Smooth muscle cell (in vitro differentiated cells): ENCODE measurements around the gene PCDHGA7. TPM values are rescaled to one million over a fixed set of nuclear protein-coding genes. Genes with fewer than 3 reads are reported as not detected.
"Not testable (repeated sequence)": the region's sequence is repeated elsewhere in the genome, so short reads cannot be mapped to it uniquely, and the experiment has no call there.

Experiments used
- DNase-seq: peaks from one replicate; lab custom pipeline; 2025; ENCODE audit not compliant: unreplicated experiment; lab: John Stamatoyannopoulos, UW
- H2AFZ ChIP-seq: fragments of 200-600 bp; sonication (generic); 2 replicates; pipeline ENCODE4 v1.6.0; 2016; ENCODE audit warnings: antibody characterized with exemption, low read depth, mild to moderate bottlenecking
- H3F3A ChIP-seq: fragments of 200-600 bp; sonication (generic); 2 replicates; pipeline ENCODE4 v1.6.0; 2017; ENCODE audit warnings: antibody characterized with exemption, low read depth
- H3K27ac ChIP-seq: fragments of 200-600 bp; sonication (generic); 2 replicates; pipeline ENCODE4 v1.5.1; 2016; ENCODE audit warnings: low read depth, mild to moderate bottlenecking
- H3K27me3 ChIP-seq: fragments of 200-600 bp; sonication (generic); 2 replicates; pipeline ENCODE4 v1.6.1; 2016; ENCODE audit warnings: low read depth, mild to moderate bottlenecking
- H3K36me3 ChIP-seq: fragments of 200-600 bp; sonication (generic); 2 replicates; pipeline ENCODE4 v1.5.1; 2016; ENCODE audit warnings: low read depth
- H3K4me1 ChIP-seq: fragments of 200-600 bp; sonication (generic); 2 replicates; pipeline ENCODE4 v1.5.1; 2016; ENCODE audit warnings: low read depth
- H3K4me2 ChIP-seq: fragments of 200-600 bp; sonication (generic); 2 replicates; pipeline ENCODE4 v1.6.0; 2016; ENCODE audit warnings: mild to moderate bottlenecking
- H3K4me3 ChIP-seq: fragments of 200-600 bp; sonication (generic); 2 replicates; pipeline ENCODE4 v1.5.1; 2016; ENCODE audit warnings: mild to moderate bottlenecking
- H3K79me2 ChIP-seq: fragments of 200-600 bp; sonication (generic); 2 replicates; pipeline ENCODE4 v1.6.0; 2016; ENCODE audit warnings: low read depth, mild to moderate bottlenecking
- H3K9ac ChIP-seq: fragments of 200-600 bp; sonication (generic); 2 replicates; pipeline ENCODE4 v1.6.0; 2016; ENCODE audit warnings: low read depth
- H3K9me3 ChIP-seq: fragments of 200-600 bp; sonication (generic); replicated peaks from 2 replicates; pipeline ENCODE4 v1.5.1; 2016; ENCODE audit warnings: low read depth
- H4K20me1 ChIP-seq: fragments of 200-600 bp; sonication (generic); 2 replicates; pipeline ENCODE4 v1.6.0; 2016; ENCODE audit warnings: low read depth
- WGBS: methylation state at CpG from one replicate; pipeline ENCODE4 v1.1.7; 2016; ENCODE audit warnings: low lambda C conversion rate; 5-methylcytosine and 5-hydroxymethylcytosine counted together
- polyA plus RNA-seq: library from polyadenylated mRNA; unstranded; fragments of >200 nt; fragmentation: Nextera tagmentation; extraction: Ambion mirVana; gene quantifications from 2 replicates; pipeline ENCODE4 v1.2.1, GENCODE V29; 2016
- total RNA-seq: library from RNA; depleted of rRNA; stranded (reverse); fragments of >200 nt; gene quantifications from 2 replicates; pipeline ENCODE4 v1.2.3, GENCODE V29; 2014
- TF ChIP-seq, protein P1 (sequence below): fragments of 200-600 bp; sonication (generic); IDR thresholded peaks from 2 replicates; pipeline ENCODE4 v1.5.1; 2017; ENCODE audit warnings: borderline replicate concordance, mild to moderate bottlenecking, antibody characterized with exemption; ENCODE audit not compliant: insufficient read depth, poor library complexity, severe bottlenecking

PCDHGA7 gene
- total and polyA plus RNA-seq, 2 experiments from 2014 or later, result 0.09 TPM; not detected in 1

DNA sequence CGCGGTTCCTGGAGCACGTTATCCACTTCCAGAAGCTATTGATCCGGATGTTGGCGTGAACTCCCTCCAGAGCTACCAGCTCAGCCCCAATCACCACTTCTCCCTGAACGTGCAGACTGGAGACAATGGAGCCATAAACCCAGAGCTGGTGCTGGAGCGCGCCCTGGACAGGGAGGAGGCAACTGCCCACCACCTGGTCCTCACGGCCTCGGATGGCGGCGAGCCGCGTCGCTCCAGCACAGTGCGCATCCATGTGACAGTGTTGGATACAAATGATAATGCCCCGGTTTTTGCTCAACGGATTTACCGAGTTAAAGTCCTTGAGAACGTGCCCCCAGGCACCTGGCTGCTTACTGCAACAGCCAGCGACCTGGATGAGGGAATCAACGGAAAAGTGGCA is 20.8 kb downstream of the PCDHGA7 start:
- 96% methylated on average over 22 of the region's 22 CpGs for WGBS
- no peaks in the 10 kb centered on the region for H3K27me3 ChIP-seq
- no peak overlapping the region for H3K9ac ChIP-seq
- peaks cover 20% of the 10 kb centered on the region for H3K9me3 ChIP-seq
- H3K27ac ChIP-seq, result no peak overlapping the region
- H3K79me2 ChIP-seq, result no peaks in the 10 kb centered on the region
- no peaks in the 10 kb centered on the region for H4K20me1 ChIP-seq
- DNase-seq, result no peak
- no peak overlapping the region for H3K4me2 ChIP-seq
- no peak overlapping the region for H2AFZ ChIP-seq
- no peak overlapping the region for H3K4me3 ChIP-seq
- H3F3A ChIP-seq, result no peaks in the 10 kb centered on the region
- no peaks in the 10 kb centered on the region for H3K4me1 ChIP-seq
- H3K36me3 ChIP-seq, result no peaks in the 10 kb centered on the region
- TF ChIP-seq, protein P1, sequence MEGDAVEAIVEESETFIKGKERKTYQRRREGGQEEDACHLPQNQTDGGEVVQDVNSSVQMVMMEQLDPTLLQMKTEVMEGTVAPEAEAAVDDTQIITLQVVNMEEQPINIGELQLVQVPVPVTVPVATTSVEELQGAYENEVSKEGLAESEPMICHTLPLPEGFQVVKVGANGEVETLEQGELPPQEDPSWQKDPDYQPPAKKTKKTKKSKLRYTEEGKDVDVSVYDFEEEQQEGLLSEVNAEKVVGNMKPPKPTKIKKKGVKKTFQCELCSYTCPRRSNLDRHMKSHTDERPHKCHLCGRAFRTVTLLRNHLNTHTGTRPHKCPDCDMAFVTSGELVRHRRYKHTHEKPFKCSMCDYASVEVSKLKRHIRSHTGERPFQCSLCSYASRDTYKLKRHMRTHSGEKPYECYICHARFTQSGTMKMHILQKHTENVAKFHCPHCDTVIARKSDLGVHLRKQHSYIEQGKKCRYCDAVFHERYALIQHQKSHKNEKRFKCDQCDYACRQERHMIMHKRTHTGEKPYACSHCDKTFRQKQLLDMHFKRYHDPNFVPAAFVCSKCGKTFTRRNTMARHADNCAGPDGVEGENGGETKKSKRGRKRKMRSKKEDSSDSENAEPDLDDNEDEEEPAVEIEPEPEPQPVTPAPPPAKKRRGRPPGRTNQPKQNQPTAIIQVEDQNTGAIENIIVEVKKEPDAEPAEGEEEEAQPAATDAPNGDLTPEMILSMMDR, result no peak

DNA sequence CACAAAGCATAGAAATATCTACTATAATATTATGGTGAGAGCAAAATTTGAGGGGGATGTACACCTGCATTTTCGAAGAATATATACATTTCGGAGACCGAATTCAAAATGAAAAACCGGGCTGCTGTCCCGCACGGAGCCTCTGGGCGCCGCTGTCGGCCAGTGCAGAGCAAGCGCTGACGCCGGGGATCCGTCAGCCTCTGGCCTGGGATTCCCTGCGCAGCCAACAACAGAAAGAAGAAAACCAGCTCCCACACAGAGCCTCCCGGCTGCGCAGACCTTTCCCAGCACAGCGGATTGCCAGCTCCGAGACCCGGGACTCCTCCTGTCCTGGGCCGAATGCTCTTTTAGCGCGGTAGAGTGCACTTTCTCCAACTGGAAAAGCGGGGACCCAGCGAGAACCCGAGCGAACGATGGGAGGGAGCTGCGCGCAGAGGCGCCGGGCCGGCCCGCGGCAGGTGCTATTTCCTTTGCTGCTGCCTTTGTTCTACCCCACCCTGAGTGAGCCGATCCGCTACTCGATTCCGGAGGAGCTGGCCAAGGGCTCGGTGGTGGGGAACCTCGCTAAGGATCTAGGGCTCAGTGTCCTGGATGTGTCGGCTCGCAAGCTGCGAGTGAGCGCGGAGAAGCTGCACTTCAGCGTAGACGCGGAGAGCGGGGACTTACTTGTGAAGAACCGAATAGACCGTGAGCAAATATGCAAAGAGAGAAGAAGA is 25.4 kb downstream of the PCDHGA7 start, which contains the start of gene PCDHGB6:
Gene PCDHGB6, plus strand, starts transcription at position 232 of the 716 bp plus-strand sequence. Its CDS starts 182 bp downstream, at position 414.
- Histone ChIP-seq H3K4me3 (peak within 1 kb of the TSS; percentile 64), H3K4me2 (peak within 1 kb of the TSS; percentile 81), H2AFZ (peak within 1 kb of the TSS; percentile 78), H3K9ac (peak within 1 kb of the TSS; percentile 28)
- not testable (repeated sequence) for H3F3A ChIP-seq, H3K27ac ChIP-seq, H3K79me2 ChIP-seq, H3K36me3 ChIP-seq, H3K27me3 ChIP-seq, H4K20me1 ChIP-seq, H3K9me3 ChIP-seq, DNase-seq, H3K4me1 ChIP-seq
- TF ChIP-seq, protein P1, result peak; percentile 73
- WGBS, result 9% methylated on average over 51 of the region's 51 CpGs

DNA sequence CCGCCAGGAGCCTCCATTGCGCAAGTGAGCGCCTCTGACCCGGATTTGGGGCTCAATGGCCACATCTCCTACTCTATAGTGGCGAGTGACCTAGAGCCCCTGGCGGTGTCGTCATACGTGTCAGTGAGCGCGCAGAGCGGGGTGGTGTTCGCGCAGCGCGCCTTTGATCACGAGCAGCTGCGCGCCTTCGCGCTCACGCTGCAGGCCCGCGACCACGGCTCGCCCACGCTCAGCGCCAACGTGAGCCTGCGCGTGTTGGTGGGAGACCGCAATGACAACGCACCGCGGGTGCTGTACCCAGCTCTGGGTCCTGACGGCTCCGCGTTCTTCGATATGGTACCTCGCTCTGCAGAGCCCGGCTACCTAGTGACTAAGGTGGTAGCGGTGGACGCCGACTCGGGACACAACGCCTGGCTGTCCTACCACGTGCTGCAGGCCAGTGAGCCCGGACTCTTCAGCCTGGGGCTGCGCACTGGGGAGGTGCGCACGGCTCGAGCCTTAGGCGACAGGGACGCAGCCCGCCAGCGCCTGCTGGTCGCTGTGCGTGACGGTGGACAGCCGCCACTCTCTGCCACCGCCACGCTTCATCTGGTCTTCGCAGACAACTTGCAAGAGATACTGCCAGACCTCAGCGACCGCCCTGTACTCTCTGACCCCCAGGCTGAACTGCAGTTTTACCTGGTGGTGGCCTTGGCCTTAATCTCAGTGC is 27.2 kb downstream of the PCDHGA7 start:
- Histone ChIP-seq H3K4me3 (no peak overlapping the region), H3K27ac (no peak overlapping the region), H2AFZ (no peak overlapping the region), H3K4me2 (no peak overlapping the region), H3K36me3 (no peaks in the 10 kb centered on the region), H3K9me3 (no peaks in the 10 kb centered on the region), H3F3A (no peaks in the 10 kb centered on the region), H3K79me2 (peaks cover 16% of the 10 kb centered on the region), H3K9ac (no peak overlapping the region), H3K4me1 (no peaks in the 10 kb centered on the region), H4K20me1 (no peaks in the 10 kb centered on the region), H3K27me3 (no peaks in the 10 kb centered on the region)
- DNase-seq, result no peak
- WGBS, result 97% methylated on average over 64 of the region's 64 CpGs
- TF ChIP-seq, protein P1, result no peak

DNA sequence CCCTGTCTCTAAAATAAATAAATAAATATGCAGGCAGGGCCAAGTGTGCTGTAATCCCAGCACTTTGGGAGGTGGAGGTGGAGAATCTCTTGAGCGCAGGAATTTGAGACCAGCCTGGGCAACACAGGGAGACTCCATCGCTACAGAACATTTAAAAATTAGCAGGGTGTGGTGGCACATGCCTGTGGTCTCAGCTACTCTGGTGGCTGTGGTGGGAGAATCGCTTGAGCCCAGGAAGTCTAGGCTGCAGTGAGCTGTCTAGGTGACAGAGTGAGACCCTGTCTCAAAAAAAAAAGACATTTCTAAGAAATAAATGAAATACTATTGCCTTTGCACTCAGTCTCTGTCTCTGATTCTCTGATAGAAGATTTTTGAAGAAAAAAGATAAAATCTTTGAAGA is 29.0 kb downstream of the PCDHGA7 start:
- Histone ChIP-seq H2AFZ (no peak overlapping the region), H3K4me1 (no peaks in the 10 kb centered on the region), H3K27me3 (no peaks in the 10 kb centered on the region), H3F3A (no peaks in the 10 kb centered on the region), H3K79me2 (peaks cover 29% of the 10 kb centered on the region), H3K9me3 (no peaks in the 10 kb centered on the region), H4K20me1 (no peaks in the 10 kb centered on the region), H3K4me2 (peak overlapping the region; percentile 86), H3K27ac (no peak overlapping the region), H3K36me3 (peaks cover 6% of the 10 kb centered on the region), H3K4me3 (peak overlapping the region; percentile 66), H3K9ac (no peak overlapping the region)
- 84% methylated on average over 3 of the region's 3 CpGs for WGBS
- DNase-seq, result no peak
- TF ChIP-seq, protein P1, result no peak
